Heart left ventricle (tissue), 16 donors: ENCODE measurements around the gene INSIG1. TPM values are rescaled to one million over a fixed set of nuclear protein-coding genes. Genes with fewer than 3 reads are reported as not detected.

Source experiments
- ATAC-seq, 4 donors: fragments of 200-7000 bp; cut with Tn5 transposase; one replicate each; pipeline ENCODE4 v1.9.1; 2020 to 2022; ENCODE audit warnings: moderate library complexity in 4 of 4, mild to moderate bottlenecking in 3 of 4, moderate number of reproducible peaks in 1 of 4
- DNase-seq, 5 donors: peaks; one replicate each; pipeline ENCODE4 v3.0.0-alpha.2; 2020
- H3K27ac ChIP-seq, 12 donors: fragments of 200-600 bp; sonication (generic) in 4 of 12; one replicate each; pipeline versions ENCODE4 v1.5.0 to v1.8.0; 2016 to 2022; ENCODE audit warnings: mild to moderate bottlenecking in 2 of 12
- H3K27me3 ChIP-seq, 9 donors: fragments of 200-600 bp; sonication (generic) in 2 of 9; one replicate each; pipeline versions ENCODE4 v1.5.1 to v1.8.0; 2016 to 2022; ENCODE audit warnings: mild to moderate bottlenecking in 3 of 9
- H3K36me3 ChIP-seq, 9 donors: fragments of 200-600 bp; sonication (generic) in 2 of 9; one replicate each; pipeline versions ENCODE4 v1.5.0 to v1.8.0; 2018 to 2022; ENCODE audit warnings: mild to moderate bottlenecking in 2 of 9
- H3K4me1 ChIP-seq, 12 donors: fragments of 200-600 bp; sonication (generic) in 4 of 12; one replicate each; pipeline versions ENCODE4 v1.5.0 to v1.8.0; 2016 to 2022; ENCODE audit warnings: mild to moderate bottlenecking in 3 of 12
- H3K4me3 ChIP-seq, 12 donors: fragments of 200-600 bp; sonication (generic) in 4 of 12; one replicate each; pipeline versions ENCODE4 v1.5.0 to v1.8.0; 2017 to 2022; ENCODE audit warnings: mild to moderate bottlenecking in 9 of 12, moderate library complexity in 4 of 12
- H3K9me3 ChIP-seq, 12 donors: fragments of 200-600 bp; sonication (generic) in 4 of 12; one replicate each; pipeline versions ENCODE4 v1.5.0 to v1.8.0; 2016 to 2022; ENCODE audit warnings: mild to moderate bottlenecking in 1 of 12
- POLR2A ChIP-seq, 2 donors: fragments of 450-650 bp; IDR thresholded peaks; one replicate each; pipeline ENCODE4 v1.6.1; 2017; ENCODE audit warnings: antibody characterized with exemption in 2 of 2, mild to moderate bottlenecking in 2 of 2, moderate library complexity in 2 of 2
- WGBS, 4 donors: extraction: QIAGEN DNeasy Blood & Tissue Kit in 2 of 4; methylation state at CpG; one replicate each; pipeline versions ENCODE4 v1.1.5 to v1.1.7; 2013 to 2018; 5-methylcytosine and 5-hydroxymethylcytosine counted together
- intact Hi-C, 10 donors: fragments of 100-400 bp; cut with DNase I; formaldehyde crosslinking; loops; one replicate each; pipeline versions ENCODE4 v1.11.1 to v1.14.2; 2022
- polyA plus RNA-seq, 2 donors: library from polyadenylated mRNA; stranded (reverse); fragments of 200-250 nt; gene quantifications; one replicate each; pipeline ENCODE4 v1.2.3, GENCODE V29; 2013
- total RNA-seq, 9 donors: library from RNA; depleted of rRNA in 2 of 9; stranded (reverse); fragments of >200 nt in 2 of 9; fragmentation: NEBNext Ultra II Directional in 3 of 9; extraction: Animal tissue kit (Norgen Biotek cat#: 25700) in 3 of 9; gene quantifications; one replicate each; pipeline versions ENCODE4 v1.1.0 to v1.2.4, GENCODE V29; 2016 to 2023
- TF ChIP-seq, protein P1 (sequence below), 12 donors: fragments of 200-600 bp; sonication (generic) in 4 of 12; IDR thresholded peaks; one replicate each; pipeline versions ENCODE4 v1.5.0 to v1.8.0; 2018 to 2022; ENCODE audit warnings: antibody characterized with exemption in 12 of 12, mild to moderate bottlenecking in 5 of 12
- donor health status: ischemic (EF 13 %, LVEDD 7.1; RV severe dilation, severe dysfunction).
- donor health status: healthy with polysubstance abuse.
- donor health status: DM: no; HTN: yes; CAD: no.
- donor health status: DM: no; HTN: no; CAD: no.
- donor health status: ischemic (EF 25% LVEDD 6.9; RV normal size, moderate dysfunction).
- donor health status: ischemic (EF 25% LVEDD 5.7; RV mildly dilated, moderate dysfunction).
- donor health status: healthy.
- donor health status: DM: yes; HTN: yes; CAD: no.
- donor health status: ischemic (EF 35%, LVEDD 5.7; RV mildly dilated, moderate dysfunction).
- donor health status: nonischemic (EF 11% LVEDD 7.7; RV severe dilation, severe dysfunction).
- donor health status: DM: yes; HTN: yes; CAD: no.
- donor health status: PGD.
- donor health status: ischemic (EF 29% LVEDD 5.4; RV normal size, mild dysfunction).
- donor health status: nonischemic (EF 23%, LVEDD 6.1; RV moderate dilation, normal function).

INSIG1 gene
- total and polyA plus RNA-seq, 11 donors: 5.2 to 24.5 (median 13.3) TPM

DNA sequence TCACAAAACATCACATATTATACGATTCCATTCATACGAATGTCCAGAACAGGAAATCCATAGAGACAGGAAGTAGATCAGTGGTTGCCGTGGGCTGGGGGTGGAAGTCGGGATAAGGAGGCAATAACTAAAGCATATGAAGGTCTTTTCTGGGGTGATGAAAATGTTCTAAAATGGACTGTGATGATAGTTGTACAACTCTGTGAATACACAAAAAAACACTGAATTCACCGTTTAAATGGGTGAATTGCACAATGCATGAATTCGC is 3.2 kb upstream of the INSIG1 start:
- H3K27me3 ChIP-seq: no peaks in the 10 kb centered on the region
- intact Hi-C loops: loop anchor here in 3 of 10 donors (2.0 to 10.0 kb wide), 3 partner anchors 36 to 100 kb away; no protein-coding TSS in a partner anchor
- peaks cover 0 to 28% (median 10%) of the 10 kb centered on the region in 12 donors for H3K4me1 ChIP-seq
- DNase-seq (no peak), ATAC-seq (no peak)
- H3K9me3 ChIP-seq: no peaks in the 10 kb centered on the region
- H3K36me3 ChIP-seq: no peaks in the 10 kb centered on the region
- 59 to 78% (median 70%) methylated on average over 6 of the region's 6 CpGs for WGBS, 4 donors
- no peak overlapping the region for H3K4me3 ChIP-seq
- TF ChIP-seq, protein P1, sequence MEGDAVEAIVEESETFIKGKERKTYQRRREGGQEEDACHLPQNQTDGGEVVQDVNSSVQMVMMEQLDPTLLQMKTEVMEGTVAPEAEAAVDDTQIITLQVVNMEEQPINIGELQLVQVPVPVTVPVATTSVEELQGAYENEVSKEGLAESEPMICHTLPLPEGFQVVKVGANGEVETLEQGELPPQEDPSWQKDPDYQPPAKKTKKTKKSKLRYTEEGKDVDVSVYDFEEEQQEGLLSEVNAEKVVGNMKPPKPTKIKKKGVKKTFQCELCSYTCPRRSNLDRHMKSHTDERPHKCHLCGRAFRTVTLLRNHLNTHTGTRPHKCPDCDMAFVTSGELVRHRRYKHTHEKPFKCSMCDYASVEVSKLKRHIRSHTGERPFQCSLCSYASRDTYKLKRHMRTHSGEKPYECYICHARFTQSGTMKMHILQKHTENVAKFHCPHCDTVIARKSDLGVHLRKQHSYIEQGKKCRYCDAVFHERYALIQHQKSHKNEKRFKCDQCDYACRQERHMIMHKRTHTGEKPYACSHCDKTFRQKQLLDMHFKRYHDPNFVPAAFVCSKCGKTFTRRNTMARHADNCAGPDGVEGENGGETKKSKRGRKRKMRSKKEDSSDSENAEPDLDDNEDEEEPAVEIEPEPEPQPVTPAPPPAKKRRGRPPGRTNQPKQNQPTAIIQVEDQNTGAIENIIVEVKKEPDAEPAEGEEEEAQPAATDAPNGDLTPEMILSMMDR (IDR thresholded peaks at IDR 0.05): no peak
- no peak for TF ChIP-seq POLR2A (IDR thresholded peaks at IDR 0.05)
- peak overlapping the region in 1 of 12 donors; percentile 39 for H3K27ac ChIP-seq

DNA sequence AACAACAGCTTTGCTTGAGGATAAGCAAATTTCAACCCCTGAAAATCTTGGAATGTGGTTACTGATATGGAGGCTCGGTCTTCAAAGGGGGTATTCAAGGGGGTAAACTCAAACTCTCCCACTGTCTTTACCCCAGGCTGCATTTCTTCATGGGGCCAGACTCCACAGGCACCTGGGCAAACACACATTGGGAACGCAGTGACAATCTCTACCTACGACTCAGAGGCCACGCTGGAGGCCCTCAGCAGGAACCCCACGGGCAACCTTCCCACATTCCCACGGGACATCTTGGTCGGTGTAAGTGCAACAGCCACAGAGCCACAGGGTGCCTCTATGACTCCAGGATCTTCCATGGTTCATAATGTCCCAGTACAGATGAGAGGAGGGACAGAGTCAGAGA is 2.2 kb upstream of the INSIG1 start:
- TF ChIP-seq POLR2A (IDR thresholded peaks at IDR 0.05): no peak
- TF ChIP-seq, protein P1 (IDR thresholded peaks at IDR 0.05): no peak
- WGBS, 4 donors: 85 to 93% (median 87%) methylated on average over 7 of the region's 7 CpGs
- Histone ChIP-seq H3K4me1 (peaks cover 0 to 39% (median 20%) of the 10 kb centered on the region in 12 donors), H3K27me3 (no peaks in the 10 kb centered on the region), H3K9me3 (no peaks in the 10 kb centered on the region), H3K4me3 (no peak overlapping the region), H3K27ac (no peak overlapping the region), H3K36me3 (peaks cover 0 to 3% (median 0%) of the 10 kb centered on the region in 9 donors)
- intact Hi-C loops: loop anchor here in 9 of 10 donors (2.0 to 10.0 kb wide), 9 partner anchors 37 to 368 kb away; partner anchors contain the start of gene PAXIP1 (in 2 of the 9)
- ATAC-seq (no peak), DNase-seq (no peak)

DNA sequence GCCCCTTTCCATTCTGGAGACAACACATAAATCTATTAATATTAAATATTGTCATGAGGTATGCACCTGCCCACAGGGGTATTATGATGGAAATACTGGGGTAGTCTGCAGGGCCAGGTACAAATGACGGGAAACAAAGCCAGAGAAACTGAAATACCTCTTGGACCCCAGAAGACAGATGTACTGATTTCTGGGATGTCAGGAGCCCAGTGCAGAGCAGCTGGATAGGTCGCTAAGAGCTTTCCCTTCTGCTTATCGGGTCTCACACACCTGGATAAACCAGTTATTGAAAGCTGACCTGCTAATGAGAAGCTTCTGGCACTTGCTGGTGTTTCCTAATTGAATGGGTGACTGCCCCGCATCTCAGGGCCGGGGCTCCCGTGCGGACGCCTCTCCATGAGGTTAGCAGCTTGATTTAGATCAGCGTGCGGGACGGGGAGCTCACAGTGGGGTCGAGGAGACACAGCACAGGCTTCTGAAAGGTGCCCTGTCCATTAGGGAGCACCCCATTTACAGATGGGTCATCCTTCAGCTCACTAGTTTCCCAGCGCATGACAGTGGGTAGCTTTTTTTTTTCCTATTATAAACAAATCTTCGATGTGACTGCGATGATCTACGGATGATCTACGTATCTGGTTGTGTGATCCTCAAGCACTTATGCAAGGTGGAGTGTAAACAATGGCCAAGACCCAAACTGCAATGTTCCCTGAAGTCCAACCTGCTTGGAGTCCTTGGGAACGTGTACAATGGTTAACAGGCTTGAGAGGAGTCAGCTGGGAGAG is 1.5 kb upstream of the INSIG1 start:
- DNase-seq: no peak
- Histone ChIP-seq H3K36me3 (peaks cover 0 to 10% (median 0%) of the 10 kb centered on the region in 9 donors), H3K27me3 (no peaks in the 10 kb centered on the region), H3K27ac (peak overlapping the region in 11 of 12 donors; percentile 84 to 98 (median 93)), H3K4me1 (peaks cover 0 to 46% (median 25%) of the 10 kb centered on the region in 12 donors), H3K4me3 (peak overlapping the region in 11 of 12 donors; percentile 46 to 97 (median 90)), H3K9me3 (no peaks in the 10 kb centered on the region)
- intact Hi-C loops: loop anchor here in 9 of 10 donors (2.0 to 10.0 kb wide), 9 partner anchors 37 to 369 kb away; partner anchors contain the start of gene PAXIP1 (in 2 of the 9)
- WGBS, 4 donors: 79 to 86% (median 81%) methylated on average over 16 to 18 of the region's 18 CpGs
- TF ChIP-seq POLR2A (IDR thresholded peaks at IDR 0.05): no peak
- TF ChIP-seq, protein P1 (IDR thresholded peaks at IDR 0.05): no peak
- no peak for ATAC-seq

DNA sequence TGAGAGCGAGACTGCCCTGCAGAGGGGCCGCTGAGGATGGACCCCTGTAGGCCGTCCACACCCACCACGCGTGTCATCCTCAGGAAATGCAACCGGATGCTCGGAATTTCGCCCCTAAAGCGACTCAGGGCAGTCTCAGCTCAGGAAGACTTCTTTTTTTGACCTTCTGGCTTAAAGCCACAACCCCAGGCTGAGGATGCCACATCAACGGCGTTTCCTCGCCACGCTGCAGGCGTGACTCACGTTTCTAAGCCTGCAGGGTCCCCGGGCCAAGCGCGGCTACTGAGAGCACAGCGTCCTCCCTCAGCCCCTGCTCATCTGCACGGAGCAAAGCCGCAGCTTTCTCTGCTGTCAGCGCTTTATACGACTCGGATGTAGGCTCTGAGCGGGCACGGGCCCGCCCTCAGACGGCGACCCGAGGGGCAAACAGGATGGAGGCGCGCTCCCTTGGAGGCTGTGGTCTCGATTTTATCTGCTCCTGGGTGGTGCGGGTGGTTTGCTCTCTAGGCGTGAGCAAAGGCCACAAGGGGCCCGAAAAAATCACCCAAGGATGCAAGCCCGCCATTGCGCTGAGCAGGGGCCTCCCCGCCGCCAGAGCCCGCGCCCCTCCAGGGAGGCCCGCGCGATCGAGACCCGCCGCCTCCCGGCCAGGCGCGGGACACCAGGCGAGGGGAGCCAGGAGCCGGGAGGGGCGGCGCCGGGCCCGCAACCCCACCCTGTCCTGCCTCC is 726 bp upstream of the INSIG1 start:
- Histone ChIP-seq H3K4me3 (peak overlapping the region; percentile 40 to 97 (median 89)), H3K9me3 (no peaks in the 10 kb centered on the region), H3K36me3 (peaks cover 0 to 14% (median under 1%) of the 10 kb centered on the region in 9 donors), H3K4me1 (peaks cover 0 to 50% (median 25%) of the 10 kb centered on the region in 12 donors), H3K27me3 (no peaks in the 10 kb centered on the region), H3K27ac (peak overlapping the region; percentile 60 to 98 (median 92))
- peak; percentile 9 to 60 (median 35) for ATAC-seq
- DNase-seq: peak; percentile 36 to 84 (median 73)
- no peak for TF ChIP-seq POLR2A (IDR thresholded peaks at IDR 0.05)
- TF ChIP-seq, protein P1 (IDR thresholded peaks at IDR 0.05): peak in 11 of 12 donors; percentile 24 to 63 (median 43)
- intact Hi-C loops: loop anchor here in 9 of 10 donors (1.0 to 10.0 kb wide), 10 partner anchors 38 to 370 kb away; partner anchors contain the start of gene PAXIP1 (in 2 of the 9)
- WGBS, 4 donors: 2 to 4% (median 3%) methylated on average over 23 to 57 of the region's 57 CpGs
